Astrocyte of the cerebellum (primary cell): ENCODE results near the gene MTA1.

Experiments
- DNase-seq: peaks from one replicate; pipeline ENCODE4 v3.0.0-alpha.2; 2011; ENCODE audit warnings: low read depth
- H3K4me3 ChIP-seq: 2 replicates; pipeline ENCODE4 v1.5.1; 2011; ENCODE audit warnings: mild to moderate bottlenecking, low read depth, low read length, moderate library complexity
- CTCF ChIP-seq: IDR thresholded peaks from 2 replicates; pipeline ENCODE4 v1.5.1; 2012; ENCODE audit warnings: low read length, low read depth, moderate library complexity, mild to moderate bottlenecking; ENCODE audit errors: missing control alignments
- in situ Hi-C: cut with HindIII; loops from 2 replicates; pipeline ENCODE4 v1.10.0; 2017; ENCODE audit warnings: low sequenced_read_pairs

MTA1 gene

DNA sequence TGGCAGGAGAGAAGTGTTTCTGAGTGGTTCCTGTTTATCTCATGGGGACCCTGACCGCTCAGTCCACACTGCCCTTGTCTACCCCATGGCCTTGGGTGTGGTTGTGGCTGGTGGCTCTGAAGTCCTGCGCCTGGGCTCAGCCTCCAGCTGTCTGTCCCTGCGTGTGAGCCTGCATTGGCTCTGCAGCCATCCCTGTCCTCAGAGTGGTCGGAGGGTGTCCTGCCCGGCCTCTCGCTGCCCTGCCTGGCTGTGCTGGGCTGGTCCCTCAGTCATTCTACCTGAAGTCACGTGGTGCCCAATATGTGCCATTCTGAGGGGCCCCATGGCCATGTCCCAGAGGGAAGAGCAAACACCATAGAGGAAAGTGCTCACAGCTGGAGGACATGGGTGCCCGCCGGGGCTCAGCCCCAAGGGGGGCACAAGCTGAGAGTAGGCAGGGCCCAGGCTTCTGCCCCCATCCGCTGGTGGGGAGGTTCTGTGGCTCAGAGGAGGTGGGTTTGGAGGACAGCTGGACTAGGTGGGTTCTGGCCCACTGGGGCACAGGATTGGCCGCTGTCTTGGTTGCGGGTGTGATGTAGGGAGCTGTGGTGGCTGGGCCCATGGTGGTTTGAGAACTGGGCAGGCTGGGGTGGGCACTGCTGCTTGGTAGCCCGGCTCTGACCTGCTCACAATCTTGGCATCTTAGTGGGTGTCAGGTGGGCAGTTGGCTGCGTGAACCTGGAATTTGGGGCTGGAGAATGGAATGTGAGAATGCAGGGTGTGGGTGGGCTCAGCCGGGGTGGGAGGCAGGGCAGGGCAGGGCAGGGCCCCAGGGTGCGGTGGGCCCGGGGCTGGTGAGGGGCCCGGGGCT, 83.0 kb downstream of the MTA1 start:
- no peak for DNase-seq
- H3K4me3 ChIP-seq: no peak overlapping the region
- no peak for TF ChIP-seq CTCF
- in situ Hi-C loops: no loop called here

DNA sequence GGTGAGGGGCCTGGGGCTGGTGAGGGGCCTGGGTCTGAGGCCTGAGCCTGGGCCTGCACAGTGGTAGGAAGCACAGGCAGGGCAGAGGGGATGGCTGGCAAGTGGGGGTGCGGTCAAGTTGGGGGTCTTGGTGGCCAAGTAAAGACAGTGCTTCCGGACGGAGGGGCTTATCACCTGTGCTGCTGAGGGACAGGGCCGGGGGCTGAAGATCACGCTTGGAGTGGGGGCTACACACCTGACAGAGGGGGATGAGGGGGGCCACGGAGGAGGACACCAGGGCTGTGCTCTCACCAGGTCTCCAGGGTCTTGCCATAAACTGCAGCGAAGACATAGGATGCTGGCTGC, 83.6 kb downstream of the MTA1 start:
- in situ Hi-C loops: no loop called here
- no peak for TF ChIP-seq CTCF
- no peak overlapping the region for H3K4me3 ChIP-seq
- DNase-seq: no peak

DNA sequence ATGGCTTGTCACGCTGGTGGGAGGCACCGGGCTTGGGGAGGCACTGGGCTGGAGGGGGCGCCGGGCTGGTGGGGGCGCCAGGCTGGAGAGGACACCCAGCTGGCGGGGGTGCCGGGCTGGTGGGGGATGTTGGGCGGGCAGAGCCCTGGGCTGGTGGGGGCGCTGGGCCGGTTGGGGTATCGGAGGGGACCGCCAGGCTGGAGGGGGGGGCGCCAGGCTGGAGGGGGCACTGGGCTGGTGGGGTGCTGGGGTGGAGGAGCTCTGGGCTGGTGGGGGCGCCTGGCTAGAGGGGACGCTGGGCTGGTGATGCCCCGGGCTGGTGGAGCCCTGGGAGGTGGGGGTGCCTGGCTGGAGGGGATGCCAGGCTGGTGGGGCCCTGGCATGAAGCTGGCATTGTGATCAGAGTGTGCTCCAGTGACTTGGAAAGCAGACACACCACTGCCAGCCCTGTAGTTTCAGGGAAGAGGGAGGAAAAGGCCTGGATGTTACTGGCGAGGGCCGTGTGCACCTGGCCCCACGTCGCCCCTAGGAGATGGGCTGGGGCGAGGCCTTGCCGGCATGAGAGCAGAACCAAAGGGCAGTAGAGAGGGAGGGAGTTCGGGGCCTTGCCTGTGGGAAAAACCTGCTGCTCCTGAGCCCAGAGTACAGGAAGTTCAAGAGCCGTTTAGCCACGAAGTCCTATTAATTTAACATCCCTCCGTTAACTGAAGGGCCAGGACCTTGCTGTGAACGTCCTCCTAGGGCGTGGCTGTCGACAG, 84.5 kb downstream of the MTA1 start:
- no peak for TF ChIP-seq CTCF
- no peak for DNase-seq
- in situ Hi-C loops: no loop called here
- H3K4me3 ChIP-seq: no peak overlapping the region

GRCh38 chr14:105505101-105505500, 85.5 kb downstream of the MTA1 start:
- no peak for TF ChIP-seq CTCF
- in situ Hi-C loops: no loop called here
- H3K4me3 ChIP-seq: no peak overlapping the region
- no peak for DNase-seq

DNA sequence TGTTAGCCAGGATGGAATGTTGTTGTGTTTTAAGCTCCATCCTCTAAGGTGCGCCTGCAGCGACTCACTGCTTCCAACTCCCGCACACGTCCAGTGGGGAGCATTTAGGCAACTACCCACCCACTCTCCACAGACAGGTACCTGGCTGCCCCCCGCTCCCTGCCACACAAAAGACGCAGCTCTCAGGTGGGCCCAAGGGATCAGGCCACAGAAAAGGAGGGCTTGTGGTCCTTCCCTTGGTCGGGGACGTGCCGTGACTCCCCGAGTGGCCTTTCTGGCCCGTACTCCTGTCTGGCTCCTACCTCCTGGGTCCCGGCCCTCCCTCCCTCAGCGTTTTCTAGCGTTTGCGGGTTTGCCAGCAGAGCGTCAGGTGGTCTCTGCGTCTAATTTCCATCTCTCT, 87.6 kb downstream of the MTA1 start:
- DNase-seq: no peak
- no peak for TF ChIP-seq CTCF
- no peak overlapping the region for H3K4me3 ChIP-seq
- in situ Hi-C loops: no loop called here

- no peak for TF ChIP-seq CTCF
Measured at GRCh38 chr14:105508069-105508468, 88.4 kb downstream of the MTA1 start.

More at GRCh38 chr14:105508069-105508468, 88.4 kb downstream of the MTA1 start:
- in situ Hi-C loops: no loop called here
- no peak for DNase-seq
- no peak overlapping the region for H3K4me3 ChIP-seq
